ENCODE data around the gene ERBB4. TPM values are rescaled to one million over a fixed set of nuclear protein-coding genes. Genes with fewer than 3 reads are reported as not detected.
"Not testable (repeated sequence)": the region's sequence is repeated elsewhere in the genome, so short reads cannot be mapped to it uniquely, and the experiment has no call there.

Gene ERBB4
- total RNA-seq, 1 donor from 2014 or later, result 9.9 TPM

- Histone ChIP-seq H3K27ac (ENCODE audit: low read depth, low read length) (no peak overlapping the region), H3K36me3 (ENCODE audit: control insufficient read depth in 3 of 3, insufficient read depth in 3 of 3, low read length in 3 of 3) (no peaks in the 10 kb centered on the region), H3K9me3 (ENCODE audit: control insufficient read depth in 3 of 3, low read length in 3 of 3) (no peaks in the 10 kb centered on the region), H3K27me3 (ENCODE audit: control insufficient read depth in 3 of 3, insufficient read depth in 3 of 3, low read length in 3 of 3) (no peaks in the 10 kb centered on the region), H3K4me1 (ENCODE audit: control insufficient read depth in 3 of 3, insufficient read depth in 3 of 3, low read length in 3 of 3) (no peaks in the 10 kb centered on the region), H3K4me3 (ENCODE audit: low read length in 3 of 3) (no peak overlapping the region), H3K9ac (ENCODE audit: low read depth in 1 of 3, low read length in 3 of 3) (no peak overlapping the region)
Measured at GRCh38 chr2:212254339-212254738, 284.3 kb downstream of the ERBB4 start.

DNA sequence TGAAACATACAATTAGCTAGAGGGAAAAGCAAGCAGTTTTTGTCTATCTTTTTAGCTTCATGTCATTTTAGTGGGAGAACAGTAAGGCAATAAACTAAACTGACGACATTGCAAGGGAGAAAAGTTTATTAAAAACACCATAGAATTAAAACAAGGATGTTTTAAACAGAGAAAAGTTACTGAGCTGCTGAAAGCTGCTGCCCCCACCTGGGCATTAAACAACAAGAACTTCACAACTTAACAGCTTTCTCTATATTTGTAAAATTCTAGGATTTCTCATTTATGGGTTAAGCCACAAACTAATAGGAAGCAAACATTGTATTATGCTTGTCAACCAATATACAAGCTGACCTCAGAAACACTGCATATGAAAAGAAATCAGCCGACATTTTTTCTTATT lies 289.2 kb downstream of the ERBB4 start:
- H3K9me3 ChIP-seq (ENCODE audit: control insufficient read depth in 3 of 3, low read length in 3 of 3), result no peaks in the 10 kb centered on the region
- no peaks in the 10 kb centered on the region for H3K4me1 ChIP-seq (ENCODE audit: control insufficient read depth in 3 of 3, insufficient read depth in 3 of 3, low read length in 3 of 3)
- H3K9ac ChIP-seq (ENCODE audit: low read depth in 1 of 3, low read length in 3 of 3), result no peak overlapping the region

GRCh38 chr2:212245880-212246279 lies 292.7 kb downstream of the ERBB4 start:
- Histone ChIP-seq H3K36me3 (ENCODE audit: control insufficient read depth in 3 of 3, insufficient read depth in 3 of 3, low read length in 3 of 3) (no peaks in the 10 kb centered on the region), H3K9me3 (ENCODE audit: control insufficient read depth in 3 of 3, low read length in 3 of 3) (no peaks in the 10 kb centered on the region), H3K27ac (ENCODE audit: low read depth, low read length) (no peak overlapping the region), H3K4me1 (ENCODE audit: control insufficient read depth in 3 of 3, insufficient read depth in 3 of 3, low read length in 3 of 3) (no peaks in the 10 kb centered on the region), H3K4me3 (ENCODE audit: low read length in 3 of 3) (no peak overlapping the region), H3K27me3 (ENCODE audit: control insufficient read depth in 3 of 3, insufficient read depth in 3 of 3, low read length in 3 of 3) (no peaks in the 10 kb centered on the region), H3K9ac (ENCODE audit: low read depth in 1 of 3, low read length in 3 of 3) (no peak overlapping the region)

More for the DNA sequence above, 289.2 kb downstream of the ERBB4 start:
- Histone ChIP-seq H3K4me3 (ENCODE audit: low read length in 3 of 3) (no peak overlapping the region), H3K27me3 (ENCODE audit: control insufficient read depth in 3 of 3, insufficient read depth in 3 of 3, low read length in 3 of 3) (no peaks in the 10 kb centered on the region), H3K27ac (ENCODE audit: low read depth, low read length) (no peak overlapping the region), H3K36me3 (ENCODE audit: control insufficient read depth in 3 of 3, insufficient read depth in 3 of 3, low read length in 3 of 3) (no peaks in the 10 kb centered on the region)

DNA sequence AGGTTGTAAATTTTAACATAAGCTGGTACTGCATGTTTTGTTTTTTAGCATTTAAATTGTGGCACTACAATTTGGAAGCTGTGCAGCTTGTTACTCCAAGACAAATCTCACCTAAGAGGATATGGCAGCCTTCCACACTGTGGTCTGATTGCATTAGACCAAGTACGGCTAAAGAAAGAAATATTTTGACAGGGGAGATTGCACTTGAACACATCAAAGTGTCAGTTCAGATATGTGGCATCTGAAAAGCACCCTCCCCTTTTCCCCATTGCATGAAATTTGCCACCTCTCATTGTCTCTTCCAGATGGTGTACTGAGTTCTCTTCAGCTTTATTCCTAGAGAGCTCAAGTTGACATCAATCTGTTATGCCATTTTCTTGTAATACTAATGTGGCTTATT lies 295.9 kb downstream of the ERBB4 start:
- H3K27ac ChIP-seq (ENCODE audit: low read depth, low read length), result no peak overlapping the region
- H3K9me3 ChIP-seq (ENCODE audit: control insufficient read depth in 3 of 3, low read length in 3 of 3), result no peaks in the 10 kb centered on the region
- H3K9ac ChIP-seq (ENCODE audit: low read depth in 1 of 3, low read length in 3 of 3), result no peak overlapping the region
- H3K4me3 ChIP-seq (ENCODE audit: low read length in 3 of 3), result no peak overlapping the region
- H3K36me3 ChIP-seq (ENCODE audit: control insufficient read depth in 3 of 3, insufficient read depth in 3 of 3, low read length in 3 of 3), result no peaks in the 10 kb centered on the region
- no peaks in the 10 kb centered on the region for H3K27me3 ChIP-seq (ENCODE audit: control insufficient read depth in 3 of 3, insufficient read depth in 3 of 3, low read length in 3 of 3)
- H3K4me1 ChIP-seq (ENCODE audit: control insufficient read depth in 3 of 3, insufficient read depth in 3 of 3, low read length in 3 of 3), result no peaks in the 10 kb centered on the region

DNA sequence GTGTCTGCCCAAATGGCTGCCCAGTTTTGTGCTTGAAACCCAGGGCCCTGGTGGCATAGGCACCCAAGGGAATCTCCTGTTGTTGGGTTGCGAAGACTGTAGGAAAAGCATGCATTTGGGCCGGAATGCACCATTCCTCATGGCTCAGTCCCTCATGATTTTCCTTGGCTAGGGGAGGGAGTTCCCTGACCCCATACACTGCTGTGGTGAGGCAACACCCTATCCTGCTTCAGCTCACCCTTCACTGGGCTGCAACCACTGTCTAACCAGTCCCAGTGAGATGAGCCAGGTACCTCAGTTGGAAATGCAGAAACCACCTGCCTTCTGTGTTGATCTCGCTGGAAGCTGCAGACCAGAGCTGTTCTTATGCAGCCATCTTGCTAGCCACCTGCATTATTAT lies 300.4 kb downstream of the ERBB4 start:
- not testable (repeated sequence) for H3K4me1 ChIP-seq (ENCODE audit: control insufficient read depth in 3 of 3, insufficient read depth in 3 of 3, low read length in 3 of 3); H3K9ac ChIP-seq (ENCODE audit: low read depth in 1 of 3, low read length in 3 of 3); H3K27ac ChIP-seq (ENCODE audit: low read depth, low read length); H3K4me3 ChIP-seq (ENCODE audit: low read length in 3 of 3); H3K36me3 ChIP-seq (ENCODE audit: control insufficient read depth in 3 of 3, insufficient read depth in 3 of 3, low read length in 3 of 3); H3K9me3 ChIP-seq (ENCODE audit: control insufficient read depth in 3 of 3, low read length in 3 of 3); H3K27me3 ChIP-seq (ENCODE audit: control insufficient read depth in 3 of 3, insufficient read depth in 3 of 3, low read length in 3 of 3)

DNA sequence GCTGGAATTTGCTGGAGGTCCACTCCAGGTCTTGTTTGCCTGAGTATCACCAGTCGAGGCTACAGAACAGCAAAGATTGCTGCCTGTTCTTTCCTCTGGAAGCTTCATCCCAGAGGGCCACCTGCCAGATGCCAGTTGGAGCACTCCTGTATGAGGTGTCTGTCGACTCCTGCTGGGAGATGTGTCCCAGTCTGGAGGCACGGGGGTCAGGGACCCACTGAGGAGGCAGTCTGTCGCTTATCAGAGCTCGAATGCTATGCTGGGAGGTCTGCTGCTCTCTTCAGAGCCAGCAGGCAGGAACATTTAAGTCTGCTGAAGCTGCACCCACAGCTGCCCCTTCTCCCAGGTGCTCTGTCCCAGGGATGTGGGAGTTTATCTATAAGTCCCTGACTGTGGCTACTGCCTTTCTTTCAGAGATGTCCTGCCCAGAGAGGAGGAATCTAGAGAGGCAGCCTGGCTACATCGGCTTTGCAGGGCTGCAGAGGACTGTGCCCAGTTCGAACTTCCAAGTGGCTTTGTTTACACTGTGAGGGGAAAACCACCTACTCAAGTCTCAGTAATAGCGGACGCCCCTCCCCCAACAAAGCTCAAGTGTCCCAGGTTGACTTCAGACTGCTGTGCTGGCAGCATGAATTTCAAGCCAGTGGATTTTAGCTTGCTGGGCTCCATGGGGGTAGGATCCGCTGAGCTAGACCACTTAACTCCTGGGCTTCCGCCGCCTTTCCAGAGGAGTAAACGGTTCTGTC lies 301.1 kb downstream of the ERBB4 start:
- Histone ChIP-seq H3K9me3 (ENCODE audit: control insufficient read depth in 3 of 3, low read length in 3 of 3) (no peaks in the 10 kb centered on the region), H3K4me3 (ENCODE audit: low read length in 3 of 3) (no peak overlapping the region), H3K9ac (ENCODE audit: low read depth in 1 of 3, low read length in 3 of 3) (no peak overlapping the region), H3K36me3 (ENCODE audit: control insufficient read depth in 3 of 3, insufficient read depth in 3 of 3, low read length in 3 of 3) (no peaks in the 10 kb centered on the region), H3K27me3 (ENCODE audit: control insufficient read depth in 3 of 3, insufficient read depth in 3 of 3, low read length in 3 of 3) (no peaks in the 10 kb centered on the region), H3K27ac (ENCODE audit: low read depth, low read length) (no peak overlapping the region), H3K4me1 (ENCODE audit: control insufficient read depth in 3 of 3, insufficient read depth in 3 of 3, low read length in 3 of 3) (no peaks in the 10 kb centered on the region)

DNA sequence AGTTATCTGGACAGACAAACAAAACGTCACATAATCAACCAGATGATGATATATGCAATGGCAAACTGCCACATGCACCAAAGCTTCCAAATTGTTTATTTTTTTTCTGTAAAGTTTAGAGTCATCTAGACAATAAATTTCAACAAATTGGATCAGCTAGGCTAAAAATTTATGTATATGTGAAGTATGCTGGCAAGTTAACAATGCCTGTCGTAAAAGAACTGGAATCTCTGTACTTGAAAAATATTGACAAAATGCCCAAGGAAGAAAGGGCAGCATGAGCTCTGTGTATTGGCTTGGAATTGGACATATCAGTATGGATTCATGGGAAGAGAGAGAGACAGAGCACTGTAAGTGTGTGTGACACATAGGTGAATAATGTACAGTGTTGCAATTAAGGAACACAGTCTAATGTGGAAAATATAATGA lies 309.8 kb downstream of the ERBB4 start:
- no peaks in the 10 kb centered on the region for H3K36me3 ChIP-seq (ENCODE audit: control insufficient read depth in 3 of 3, insufficient read depth in 3 of 3, low read length in 3 of 3)
- no peak overlapping the region for H3K4me3 ChIP-seq (ENCODE audit: low read length in 3 of 3)
- H3K4me1 ChIP-seq (ENCODE audit: control insufficient read depth in 3 of 3, insufficient read depth in 3 of 3, low read length in 3 of 3), result peaks cover 0 to 3% (median 0%) of the 10 kb centered on the region in 3 donors
- no peak overlapping the region for H3K9ac ChIP-seq (ENCODE audit: low read depth in 1 of 3, low read length in 3 of 3)
- H3K27me3 ChIP-seq (ENCODE audit: control insufficient read depth in 3 of 3, insufficient read depth in 3 of 3, low read length in 3 of 3), result no peaks in the 10 kb centered on the region
- H3K27ac ChIP-seq (ENCODE audit: low read depth, low read length), result no peak overlapping the region
- H3K9me3 ChIP-seq (ENCODE audit: control insufficient read depth in 3 of 3, low read length in 3 of 3), result no peaks in the 10 kb centered on the region

GRCh38 chr2:212227755-212228154 lies 310.8 kb downstream of the ERBB4 start:
- H3K9me3 ChIP-seq (ENCODE audit: control insufficient read depth in 3 of 3, low read length in 3 of 3), result no peaks in the 10 kb centered on the region
- no peak overlapping the region for H3K27ac ChIP-seq (ENCODE audit: low read depth, low read length)
- no peaks in the 10 kb centered on the region for H3K27me3 ChIP-seq (ENCODE audit: control insufficient read depth in 3 of 3, insufficient read depth in 3 of 3, low read length in 3 of 3)
- H3K36me3 ChIP-seq (ENCODE audit: control insufficient read depth in 3 of 3, insufficient read depth in 3 of 3, low read length in 3 of 3), result no peaks in the 10 kb centered on the region
- no peak overlapping the region for H3K4me3 ChIP-seq (ENCODE audit: low read length in 3 of 3)
- no peak overlapping the region for H3K9ac ChIP-seq (ENCODE audit: low read depth in 1 of 3, low read length in 3 of 3)
- peaks cover 0 to 3% (median 0%) of the 10 kb centered on the region in 3 donors for H3K4me1 ChIP-seq (ENCODE audit: control insufficient read depth in 3 of 3, insufficient read depth in 3 of 3, low read length in 3 of 3)

GRCh38 chr2:212226114-212226513 lies 312.5 kb downstream of the ERBB4 start:
- no peak overlapping the region for H3K4me3 ChIP-seq (ENCODE audit: low read length in 3 of 3)
- H3K4me1 ChIP-seq (ENCODE audit: control insufficient read depth in 3 of 3, insufficient read depth in 3 of 3, low read length in 3 of 3), result peaks cover 0 to 3% (median 0%) of the 10 kb centered on the region in 3 donors
- H3K27ac ChIP-seq (ENCODE audit: low read depth, low read length), result no peak overlapping the region
- H3K9me3 ChIP-seq (ENCODE audit: control insufficient read depth in 3 of 3, low read length in 3 of 3), result no peaks in the 10 kb centered on the region
- H3K27me3 ChIP-seq (ENCODE audit: control insufficient read depth in 3 of 3, insufficient read depth in 3 of 3, low read length in 3 of 3), result no peaks in the 10 kb centered on the region
- H3K36me3 ChIP-seq (ENCODE audit: control insufficient read depth in 3 of 3, insufficient read depth in 3 of 3, low read length in 3 of 3), result no peaks in the 10 kb centered on the region
- H3K9ac ChIP-seq (ENCODE audit: low read depth in 1 of 3, low read length in 3 of 3), result no peak overlapping the region

DNA sequence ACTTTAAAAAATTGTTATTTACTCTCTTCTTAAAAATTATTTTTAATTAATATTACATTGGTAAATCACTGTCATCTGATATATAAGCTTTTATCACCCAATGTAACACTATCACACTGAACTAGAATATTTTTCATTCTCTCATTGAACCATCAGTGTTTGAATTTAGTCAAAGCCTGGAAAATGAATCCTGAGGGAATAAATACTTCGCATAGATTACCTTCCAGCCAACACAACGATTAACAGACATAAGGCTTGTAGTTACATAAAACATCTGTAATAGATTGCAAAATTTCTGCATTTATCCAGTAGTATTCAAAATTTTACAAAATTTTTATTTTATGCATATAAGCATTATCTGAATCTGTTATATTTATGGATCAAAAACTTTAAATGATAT lies 314.9 kb downstream of the ERBB4 start:
- Histone ChIP-seq H3K36me3 (ENCODE audit: control insufficient read depth in 3 of 3, insufficient read depth in 3 of 3, low read length in 3 of 3) (no peaks in the 10 kb centered on the region), H3K27ac (ENCODE audit: low read depth, low read length) (no peak overlapping the region), H3K9ac (ENCODE audit: low read depth in 1 of 3, low read length in 3 of 3) (no peak overlapping the region), H3K4me1 (ENCODE audit: control insufficient read depth in 3 of 3, insufficient read depth in 3 of 3, low read length in 3 of 3) (peaks cover 0 to 3% (median 0%) of the 10 kb centered on the region in 3 donors), H3K27me3 (ENCODE audit: control insufficient read depth in 3 of 3, insufficient read depth in 3 of 3, low read length in 3 of 3) (no peaks in the 10 kb centered on the region), H3K9me3 (ENCODE audit: control insufficient read depth in 3 of 3, low read length in 3 of 3) (no peaks in the 10 kb centered on the region), H3K4me3 (ENCODE audit: low read length in 3 of 3) (no peak overlapping the region)

All from skeletal muscle tissue (tissue), 4 donors.